HEK293 (cell line): Measurements from ENCODE around the gene SETD5.

Experiments
- BCL11A ChIP-seq: fragments of 450-650 bp; formaldehyde crosslinking; IDR thresholded peaks from 2 replicates; pipeline ENCODE4 v1.5.1; 2016; ENCODE audit warnings: low read depth, missing biosample characterization, missing genetic modification characterization
- GLI4 ChIP-seq: fragments of 450-650 bp; formaldehyde crosslinking; IDR thresholded peaks from 2 replicates; pipeline ENCODE4 v1.5.1; 2016; ENCODE audit warnings: missing biosample characterization, missing genetic modification characterization
- GLIS1 ChIP-seq: fragments of 450-650 bp; formaldehyde crosslinking; IDR thresholded peaks from 2 replicates; pipeline ENCODE4 v1.5.1; 2016; ENCODE audit warnings: missing biosample characterization, missing genetic modification characterization
- KLF16 ChIP-seq: fragments of 450-650 bp; formaldehyde crosslinking; IDR thresholded peaks from 2 replicates; pipeline ENCODE4 v1.5.1; 2017; ENCODE audit warnings: missing biosample characterization, missing genetic modification characterization
- KLF8 ChIP-seq: fragments of 450-650 bp; formaldehyde crosslinking; IDR thresholded peaks from 2 replicates; pipeline ENCODE4 v1.5.1; 2016; ENCODE audit warnings: missing biosample characterization, missing genetic modification characterization
- SP2 ChIP-seq: fragments of 450-650 bp; formaldehyde crosslinking; IDR thresholded peaks from 2 replicates; pipeline ENCODE4 v1.5.1; 2016; ENCODE audit warnings: missing biosample characterization, missing genetic modification characterization
- WT1 ChIP-seq: fragments of 450-650 bp; formaldehyde crosslinking; IDR thresholded peaks from 2 replicates; pipeline ENCODE4 v1.5.1; 2016; ENCODE audit warnings: missing biosample characterization, missing genetic modification characterization
- YY2 ChIP-seq: fragments of 450-650 bp; formaldehyde crosslinking; IDR thresholded peaks from 2 replicates; pipeline ENCODE4 v1.5.1; 2016; ENCODE audit warnings: missing biosample characterization, missing genetic modification characterization
- ZBTB21 ChIP-seq: fragments of 450-650 bp; formaldehyde crosslinking; IDR thresholded peaks from 2 replicates; pipeline ENCODE4 v1.5.1; 2017; ENCODE audit warnings: missing biosample characterization, missing genetic modification characterization
- ZFP3 ChIP-seq: fragments of 450-650 bp; formaldehyde crosslinking; IDR thresholded peaks from 2 replicates; pipeline ENCODE4 v1.5.1; 2016; ENCODE audit warnings: low read depth, missing biosample characterization, missing genetic modification characterization
- ZNF132 ChIP-seq: fragments of 450-650 bp; formaldehyde crosslinking; IDR thresholded peaks from 2 replicates; pipeline ENCODE4 v1.5.1; 2017; ENCODE audit warnings: missing biosample characterization, missing genetic modification characterization, borderline replicate concordance
- ZNF155 ChIP-seq: fragments of 450-650 bp; formaldehyde crosslinking; IDR thresholded peaks from 2 replicates; pipeline ENCODE4 v1.5.1; 2016; ENCODE audit warnings: missing biosample characterization, missing genetic modification characterization
- ZNF214 ChIP-seq: fragments of 450-650 bp; formaldehyde crosslinking; IDR thresholded peaks from 2 replicates; pipeline ENCODE4 v1.5.1; 2017; ENCODE audit warnings: missing biosample characterization, mild to moderate bottlenecking, missing genetic modification characterization, borderline replicate concordance
- ZNF311 ChIP-seq: fragments of 450-650 bp; formaldehyde crosslinking; IDR thresholded peaks from 2 replicates; pipeline ENCODE4 v1.5.1; 2017; ENCODE audit warnings: missing biosample characterization, missing genetic modification characterization, borderline replicate concordance
- ZNF391 ChIP-seq: fragments of 450-650 bp; formaldehyde crosslinking; IDR thresholded peaks from 2 replicates; pipeline ENCODE4 v1.5.1; 2016; ENCODE audit warnings: low read depth, missing biosample characterization, missing genetic modification characterization, borderline replicate concordance
- ZNF394 ChIP-seq: fragments of 450-650 bp; formaldehyde crosslinking; IDR thresholded peaks from 2 replicates; pipeline ENCODE4 v1.5.1; 2016; ENCODE audit warnings: missing biosample characterization, missing genetic modification characterization, mild to moderate bottlenecking, moderate library complexity, borderline replicate concordance
- ZNF423 ChIP-seq: fragments of 450-650 bp; formaldehyde crosslinking; IDR thresholded peaks from 2 replicates; pipeline ENCODE4 v1.5.1; 2016; ENCODE audit warnings: missing biosample characterization, missing genetic modification characterization
- ZNF501 ChIP-seq: fragments of 450-650 bp; formaldehyde crosslinking; IDR thresholded peaks from 2 replicates; pipeline ENCODE4 v1.5.1; 2016; ENCODE audit warnings: missing biosample characterization, missing genetic modification characterization
- ZNF514 ChIP-seq: fragments of 450-650 bp; formaldehyde crosslinking; IDR thresholded peaks from 2 replicates; pipeline ENCODE4 v1.5.1; 2016; ENCODE audit warnings: missing biosample characterization, missing genetic modification characterization
- ZNF544 ChIP-seq: fragments of 450-650 bp; formaldehyde crosslinking; IDR thresholded peaks from 2 replicates; pipeline ENCODE4 v1.5.0; 2017; ENCODE audit warnings: missing biosample characterization, missing genetic modification characterization
- ZNF623 ChIP-seq: fragments of 450-650 bp; formaldehyde crosslinking; IDR thresholded peaks from 2 replicates; pipeline ENCODE4 v1.5.1; 2016; ENCODE audit warnings: missing biosample characterization, missing genetic modification characterization
- ZNF670 ChIP-seq: fragments of 450-650 bp; formaldehyde crosslinking; IDR thresholded peaks from 2 replicates; pipeline ENCODE4 v1.5.1; 2016; ENCODE audit warnings: missing biosample characterization, missing genetic modification characterization, low read depth
- ZNF747 ChIP-seq: fragments of 450-650 bp; formaldehyde crosslinking; IDR thresholded peaks from 2 replicates; pipeline ENCODE4 v1.5.1; 2016; ENCODE audit warnings: missing biosample characterization, missing genetic modification characterization
- ZNF776 ChIP-seq: fragments of 450-650 bp; formaldehyde crosslinking; IDR thresholded peaks from 2 replicates; pipeline ENCODE4 v1.5.0; 2017; ENCODE audit warnings: missing biosample characterization, missing genetic modification characterization, borderline replicate concordance
- ZNF843 ChIP-seq: fragments of 450-650 bp; formaldehyde crosslinking; IDR thresholded peaks from 2 replicates; pipeline ENCODE4 v1.5.1; 2016; ENCODE audit warnings: missing biosample characterization, missing genetic modification characterization
- ZSCAN16 ChIP-seq: fragments of 450-650 bp; formaldehyde crosslinking; IDR thresholded peaks from 2 replicates; pipeline ENCODE4 v1.5.1; 2016; ENCODE audit warnings: missing biosample characterization, missing genetic modification characterization
- TF ChIP-seq, protein P1 (sequence below): fragments of 450-650 bp; IDR thresholded peaks from 2 replicates; pipeline ENCODE4 v1.5.1; 2018; ENCODE audit warnings: missing biosample characterization, missing genetic modification characterization
- TF ChIP-seq, protein P2 (sequence below): fragments of 450-650 bp; formaldehyde crosslinking; IDR thresholded peaks from 2 replicates; pipeline ENCODE4 v1.5.1; 2016; ENCODE audit warnings: missing biosample characterization, missing genetic modification characterization
- TF ChIP-seq, protein P3 (sequence below): fragments of 450-650 bp; formaldehyde crosslinking; IDR thresholded peaks from 2 replicates; pipeline ENCODE4 v1.5.1; 2017; ENCODE audit warnings: missing biosample characterization, missing genetic modification characterization
- TF ChIP-seq, protein P4 (sequence below): IDR thresholded peaks from 2 replicates; pipeline ENCODE4 v1.6.1; 2011; ENCODE audit warnings: mild to moderate bottlenecking, low read depth, low read length, borderline replicate concordance
- TF ChIP-seq, protein P5 (sequence below): fragments of 450-650 bp; formaldehyde crosslinking; IDR thresholded peaks from 2 replicates; pipeline ENCODE4 v1.5.1; 2016; ENCODE audit warnings: missing biosample characterization, missing genetic modification characterization
- TF ChIP-seq, protein P6 (sequence below): fragments of 450-650 bp; formaldehyde crosslinking; IDR thresholded peaks from 2 replicates; pipeline ENCODE4 v1.5.1; 2016; ENCODE audit warnings: missing biosample characterization, missing genetic modification characterization

Gene SETD5

DNA sequence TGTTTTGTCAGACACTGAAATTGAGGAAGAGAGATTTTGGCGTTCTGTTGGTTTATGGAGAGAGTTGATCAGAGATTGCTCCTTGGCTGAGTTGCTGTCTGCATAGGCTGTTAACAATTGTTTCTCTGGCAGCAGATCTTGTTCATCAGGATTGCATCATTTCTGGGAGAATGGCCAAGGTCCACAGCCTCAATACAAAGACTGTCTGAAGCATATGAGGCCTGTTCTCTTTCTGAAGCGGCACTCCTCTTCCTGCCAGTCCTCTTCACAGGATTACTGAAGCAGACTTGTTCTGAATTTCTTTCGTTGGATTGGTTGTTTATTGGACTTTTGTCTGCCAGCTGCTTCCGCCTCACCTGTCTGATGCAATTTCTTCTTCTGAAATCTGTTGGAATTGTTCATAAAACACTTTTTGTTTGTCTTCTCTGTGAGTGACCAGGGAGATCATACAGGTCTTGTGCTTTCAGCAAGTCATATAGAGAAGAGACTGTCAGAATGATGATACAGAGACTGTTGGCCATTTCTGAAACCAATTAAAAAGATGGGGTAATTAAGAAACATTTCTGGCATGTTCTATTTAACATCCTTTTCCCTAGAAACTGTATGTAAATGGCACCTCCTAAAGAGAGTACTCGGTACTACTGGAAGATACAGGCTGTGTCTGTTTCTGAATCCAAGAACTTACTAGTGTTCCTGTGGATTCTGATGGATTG lies 25.5 kb downstream of the SETD5 start (continued):
- TF ChIP-seq, protein P1, sequence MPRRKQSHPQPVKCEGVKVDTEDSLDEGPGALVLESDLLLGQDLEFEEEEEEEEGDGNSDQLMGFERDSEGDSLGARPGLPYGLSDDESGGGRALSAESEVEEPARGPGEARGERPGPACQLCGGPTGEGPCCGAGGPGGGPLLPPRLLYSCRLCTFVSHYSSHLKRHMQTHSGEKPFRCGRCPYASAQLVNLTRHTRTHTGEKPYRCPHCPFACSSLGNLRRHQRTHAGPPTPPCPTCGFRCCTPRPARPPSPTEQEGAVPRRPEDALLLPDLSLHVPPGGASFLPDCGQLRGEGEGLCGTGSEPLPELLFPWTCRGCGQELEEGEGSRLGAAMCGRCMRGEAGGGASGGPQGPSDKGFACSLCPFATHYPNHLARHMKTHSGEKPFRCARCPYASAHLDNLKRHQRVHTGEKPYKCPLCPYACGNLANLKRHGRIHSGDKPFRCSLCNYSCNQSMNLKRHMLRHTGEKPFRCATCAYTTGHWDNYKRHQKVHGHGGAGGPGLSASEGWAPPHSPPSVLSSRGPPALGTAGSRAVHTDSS (tag by site-specific recombination), result no peak
- TF ChIP-seq ZNF670 (tag by site-specific recombination), result no peak
- TF ChIP-seq GLIS1 (tag by site-specific recombination), result no peak
- TF ChIP-seq, protein P2, sequence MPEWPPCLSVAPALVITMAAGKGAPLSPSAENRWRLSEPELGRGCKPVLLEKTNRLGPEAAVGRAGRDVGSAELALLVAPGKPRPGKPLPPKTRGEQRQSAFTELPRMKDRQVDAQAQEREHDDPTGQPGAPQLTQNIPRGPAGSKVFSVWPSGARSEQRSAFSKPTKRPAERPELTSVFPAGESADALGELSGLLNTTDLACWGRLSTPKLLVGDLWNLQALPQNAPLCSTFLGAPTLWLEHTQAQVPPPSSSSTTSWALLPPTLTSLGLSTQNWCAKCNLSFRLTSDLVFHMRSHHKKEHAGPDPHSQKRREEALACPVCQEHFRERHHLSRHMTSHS (tag by site-specific recombination), result no peak
- TF ChIP-seq ZNF544 (tag by site-specific recombination), result no peak
- TF ChIP-seq ZNF394, result no peak
- TF ChIP-seq, protein P3, sequence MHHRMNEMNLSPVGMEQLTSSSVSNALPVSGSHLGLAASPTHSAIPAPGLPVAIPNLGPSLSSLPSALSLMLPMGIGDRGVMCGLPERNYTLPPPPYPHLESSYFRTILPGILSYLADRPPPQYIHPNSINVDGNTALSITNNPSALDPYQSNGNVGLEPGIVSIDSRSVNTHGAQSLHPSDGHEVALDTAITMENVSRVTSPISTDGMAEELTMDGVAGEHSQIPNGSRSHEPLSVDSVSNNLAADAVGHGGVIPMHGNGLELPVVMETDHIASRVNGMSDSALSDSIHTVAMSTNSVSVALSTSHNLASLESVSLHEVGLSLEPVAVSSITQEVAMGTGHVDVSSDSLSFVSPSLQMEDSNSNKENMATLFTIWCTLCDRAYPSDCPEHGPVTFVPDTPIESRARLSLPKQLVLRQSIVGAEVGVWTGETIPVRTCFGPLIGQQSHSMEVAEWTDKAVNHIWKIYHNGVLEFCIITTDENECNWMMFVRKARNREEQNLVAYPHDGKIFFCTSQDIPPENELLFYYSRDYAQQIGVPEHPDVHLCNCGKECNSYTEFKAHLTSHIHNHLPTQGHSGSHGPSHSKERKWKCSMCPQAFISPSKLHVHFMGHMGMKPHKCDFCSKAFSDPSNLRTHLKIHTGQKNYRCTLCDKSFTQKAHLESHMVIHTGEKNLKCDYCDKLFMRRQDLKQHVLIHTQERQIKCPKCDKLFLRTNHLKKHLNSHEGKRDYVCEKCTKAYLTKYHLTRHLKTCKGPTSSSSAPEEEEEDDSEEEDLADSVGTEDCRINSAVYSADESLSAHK, result peak; percentile 87
- TF ChIP-seq ZNF391 (tag by site-specific recombination), result no peak; the same call in 1 of the 2 replicates
- no peak for TF ChIP-seq ZNF514 (tag by site-specific recombination)
- TF ChIP-seq, protein P4, sequence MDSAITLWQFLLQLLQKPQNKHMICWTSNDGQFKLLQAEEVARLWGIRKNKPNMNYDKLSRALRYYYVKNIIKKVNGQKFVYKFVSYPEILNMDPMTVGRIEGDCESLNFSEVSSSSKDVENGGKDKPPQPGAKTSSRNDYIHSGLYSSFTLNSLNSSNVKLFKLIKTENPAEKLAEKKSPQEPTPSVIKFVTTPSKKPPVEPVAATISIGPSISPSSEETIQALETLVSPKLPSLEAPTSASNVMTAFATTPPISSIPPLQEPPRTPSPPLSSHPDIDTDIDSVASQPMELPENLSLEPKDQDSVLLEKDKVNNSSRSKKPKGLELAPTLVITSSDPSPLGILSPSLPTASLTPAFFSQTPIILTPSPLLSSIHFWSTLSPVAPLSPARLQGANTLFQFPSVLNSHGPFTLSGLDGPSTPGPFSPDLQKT, result no peak
- TF ChIP-seq ZFP3 (tag by site-specific recombination), result no peak
- TF ChIP-seq YY2 (tag by site-specific recombination), result no peak
- TF ChIP-seq ZNF623 (tag by site-specific recombination), result no peak
- TF ChIP-seq, protein P5, sequence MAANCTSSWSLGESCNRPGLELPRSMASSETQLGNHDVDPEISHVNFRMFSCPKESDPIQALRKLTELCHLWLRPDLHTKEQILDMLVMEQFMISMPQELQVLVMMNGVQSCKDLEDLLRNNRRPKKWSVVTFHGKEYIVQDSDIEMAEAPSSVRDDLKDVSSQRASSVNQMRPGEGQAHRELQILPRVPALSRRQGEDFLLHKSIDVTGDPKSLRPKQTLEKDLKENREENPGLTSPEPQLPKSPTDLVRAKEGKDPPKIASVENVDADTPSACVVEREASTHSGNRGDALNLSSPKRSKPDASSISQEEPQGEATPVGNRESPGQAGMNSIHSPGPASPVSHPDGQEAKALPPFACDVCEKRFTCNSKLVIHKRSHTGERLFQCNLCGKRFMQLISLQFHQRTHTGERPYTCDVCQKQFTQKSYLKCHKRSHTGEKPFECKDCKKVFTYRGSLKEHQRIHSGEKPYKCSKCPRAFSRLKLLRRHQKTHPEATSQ (tag by site-specific recombination), result no peak
- TF ChIP-seq ZNF501 (tag by site-specific recombination), result no peak
- 0 out of 2 replicates have a peak, but pooled peaks have one; percentile 61 for TF ChIP-seq ZSCAN16
- no peak for TF ChIP-seq BCL11A
- no peak for TF ChIP-seq GLI4 (tag by site-specific recombination)
- TF ChIP-seq ZBTB21 (tag by site-specific recombination), result 0 out of 2 replicates have a peak, but pooled peaks have one; percentile 17
- TF ChIP-seq ZNF214 (tag by site-specific recombination), result no peak
- TF ChIP-seq ZNF747 (tag by site-specific recombination), result no peak
- TF ChIP-seq ZNF843 (tag by site-specific recombination), result no peak; the same call in 1 of the 2 replicates
- TF ChIP-seq ZNF132 (tag by site-specific recombination), result no peak
- TF ChIP-seq KLF8, result peak; percentile 48; the same call in 1 of the 2 replicates
- TF ChIP-seq ZNF155 (tag by site-specific recombination), result no peak
- no peak for TF ChIP-seq WT1 (tag by site-specific recombination)
- no peak for TF ChIP-seq KLF16 (tag by site-specific recombination)
- no peak for TF ChIP-seq ZNF311 (tag by site-specific recombination)
- no peak for TF ChIP-seq SP2 (tag by site-specific recombination)
- TF ChIP-seq, protein P6, sequence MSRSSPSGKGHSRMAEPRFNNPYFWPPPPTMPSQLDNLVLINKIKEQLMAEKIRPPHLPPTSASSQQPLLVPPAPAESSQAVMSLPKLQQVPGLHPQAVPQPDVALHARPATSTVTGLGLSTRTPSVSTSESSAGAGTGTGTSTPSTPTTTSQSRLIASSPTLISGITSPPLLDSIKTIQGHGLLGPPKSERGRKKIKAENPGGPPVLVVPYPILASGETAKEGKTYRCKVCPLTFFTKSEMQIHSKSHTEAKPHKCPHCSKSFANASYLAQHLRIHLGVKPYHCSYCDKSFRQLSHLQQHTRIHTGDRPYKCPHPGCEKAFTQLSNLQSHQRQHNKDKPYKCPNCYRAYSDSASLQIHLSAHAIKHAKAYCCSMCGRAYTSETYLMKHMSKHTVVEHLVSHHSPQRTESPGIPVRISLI (tag by site-specific recombination), result no peak
- TF ChIP-seq ZNF423 (tag by site-specific recombination), result no peak
- TF ChIP-seq ZNF776 (tag by site-specific recombination), result no peak
